HL-60/S4 (cell line): ENCODE data around the gene CST9.
"Not testable (repeated sequence)": the region's sequence is repeated elsewhere in the genome, so short reads cannot be mapped to it uniquely, and the experiment has no call there.

ENCODE experiments used
- in situ Hi-C: fragments of 300-500 bp; cut with MboI; formaldehyde crosslinking; loops from 2 replicates; pipeline ENCODE4 v1.14.3; 2022; ENCODE audit warnings: low sequenced_read_pairs

The CST9 gene

GRCh38 chr20:23637282-23638221 is 31.8 kb upstream of the CST9 start, which contains the start of gene CST3:
TSS of gene CST3 (minus strand) at chr20:23637955. CDS start at chr20:23637862, 93 bp downstream.
- in situ Hi-C loops, result no loop called here

- in situ Hi-C loops, result no loop called here
Observed at GRCh38 chr20:23636908-23637281, 31.2 kb upstream of the CST9 start.

GRCh38 chr20:23636182-23636907 is 30.6 kb upstream of the CST9 start:
- in situ Hi-C loops, result no loop called here

GRCh38 chr20:23635768-23636090 is 30.0 kb upstream of the CST9 start:
- in situ Hi-C loops, result not testable (repeated sequence)

GRCh38 chr20:23634985-23635767 is 29.5 kb upstream of the CST9 start:
- in situ Hi-C loops, result no loop called here

GRCh38 chr20:23634044-23634801 is 28.5 kb upstream of the CST9 start:
- in situ Hi-C loops, result no loop called here

- in situ Hi-C loops, result no loop called here
Observed at GRCh38 chr20:23632711-23633573, 27.2 kb upstream of the CST9 start.

- in situ Hi-C loops, result no loop called here
Observed at GRCh38 chr20:23631981-23632710, 26.4 kb upstream of the CST9 start.

GRCh38 chr20:23631226-23631822 is 25.6 kb upstream of the CST9 start:
- in situ Hi-C loops, result no loop called here

- in situ Hi-C loops, result no loop called here
Observed at GRCh38 chr20:23630392-23630849, 24.7 kb upstream of the CST9 start.

- in situ Hi-C loops, result no loop called here
Observed at GRCh38 chr20:23629542-23630391, 24.1 kb upstream of the CST9 start.

GRCh38 chr20:23629017-23629541 is 23.4 kb upstream of the CST9 start:
- in situ Hi-C loops, result no loop called here

- in situ Hi-C loops, result no loop called here
Observed at GRCh38 chr20:23628402-23629016, 22.8 kb upstream of the CST9 start.

- in situ Hi-C loops, result no loop called here
Observed at GRCh38 chr20:23627501-23627900, 21.8 kb upstream of the CST9 start.

- in situ Hi-C loops, result no loop called here
Observed at GRCh38 chr20:23626040-23626620, 20.4 kb upstream of the CST9 start.

- in situ Hi-C loops, result no loop called here
Observed at GRCh38 chr20:23625236-23625964, 19.7 kb upstream of the CST9 start.
